H54 (cell line): ENCODE measurements around the gene USP26.
"Not testable (repeated sequence)": the region's sequence is repeated elsewhere in the genome, so short reads cannot be mapped to it uniquely, and the experiment has no call there.

ENCODE experiments used
- DNase-seq: peaks from one replicate; pipeline ENCODE4 v3.0.0; 2011; ENCODE audit warnings: low spot score, mixed read lengths; ENCODE audit not compliant: insufficient read length
- FAIRE-seq: peaks from 3 replicates; lab custom pipeline; 2011; peaks lifted over from hg19 to GRCh38; lab: Jason Lieb, UNC
- POLR2A ChIP-seq: IDR thresholded peaks from 2 replicates; pipeline ENCODE4 v1.6.1; 2011; ENCODE audit warnings: low read depth, mild to moderate bottlenecking, low read length

Gene USP26, protein sequence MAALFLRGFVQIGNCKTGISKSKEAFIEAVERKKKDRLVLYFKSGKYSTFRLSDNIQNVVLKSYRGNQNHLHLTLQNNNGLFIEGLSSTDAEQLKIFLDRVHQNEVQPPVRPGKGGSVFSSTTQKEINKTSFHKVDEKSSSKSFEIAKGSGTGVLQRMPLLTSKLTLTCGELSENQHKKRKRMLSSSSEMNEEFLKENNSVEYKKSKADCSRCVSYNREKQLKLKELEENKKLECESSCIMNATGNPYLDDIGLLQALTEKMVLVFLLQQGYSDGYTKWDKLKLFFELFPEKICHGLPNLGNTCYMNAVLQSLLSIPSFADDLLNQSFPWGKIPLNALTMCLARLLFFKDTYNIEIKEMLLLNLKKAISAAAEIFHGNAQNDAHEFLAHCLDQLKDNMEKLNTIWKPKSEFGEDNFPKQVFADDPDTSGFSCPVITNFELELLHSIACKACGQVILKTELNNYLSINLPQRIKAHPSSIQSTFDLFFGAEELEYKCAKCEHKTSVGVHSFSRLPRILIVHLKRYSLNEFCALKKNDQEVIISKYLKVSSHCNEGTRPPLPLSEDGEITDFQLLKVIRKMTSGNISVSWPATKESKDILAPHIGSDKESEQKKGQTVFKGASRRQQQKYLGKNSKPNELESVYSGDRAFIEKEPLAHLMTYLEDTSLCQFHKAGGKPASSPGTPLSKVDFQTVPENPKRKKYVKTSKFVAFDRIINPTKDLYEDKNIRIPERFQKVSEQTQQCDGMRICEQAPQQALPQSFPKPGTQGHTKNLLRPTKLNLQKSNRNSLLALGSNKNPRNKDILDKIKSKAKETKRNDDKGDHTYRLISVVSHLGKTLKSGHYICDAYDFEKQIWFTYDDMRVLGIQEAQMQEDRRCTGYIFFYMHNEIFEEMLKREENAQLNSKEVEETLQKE

DNA sequence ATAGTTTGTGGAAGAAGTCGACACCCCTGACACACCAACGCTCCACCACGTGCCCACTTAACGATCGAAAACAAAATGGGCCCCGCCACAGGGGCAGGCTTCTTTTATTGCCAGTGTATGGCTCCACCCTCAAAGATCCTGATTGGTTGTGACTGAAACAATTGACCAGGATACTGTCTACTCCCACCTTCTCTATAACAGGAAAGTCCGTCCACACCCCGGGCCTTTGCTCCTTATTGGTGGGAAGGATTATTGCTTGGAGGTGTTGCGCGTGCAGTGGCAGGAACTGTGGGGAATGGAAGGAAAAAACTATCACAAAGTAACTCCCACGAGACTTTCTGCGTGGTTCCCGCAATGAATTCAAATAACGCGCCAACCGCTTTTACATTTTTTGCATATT is at the start of gene USP26:
Gene USP26, minus strand, starts transcription at position 79 of the 400 bp plus-strand sequence. CDS start 68,889 bp downstream, outside the sequence.
- no peak for FAIRE-seq

DNA sequence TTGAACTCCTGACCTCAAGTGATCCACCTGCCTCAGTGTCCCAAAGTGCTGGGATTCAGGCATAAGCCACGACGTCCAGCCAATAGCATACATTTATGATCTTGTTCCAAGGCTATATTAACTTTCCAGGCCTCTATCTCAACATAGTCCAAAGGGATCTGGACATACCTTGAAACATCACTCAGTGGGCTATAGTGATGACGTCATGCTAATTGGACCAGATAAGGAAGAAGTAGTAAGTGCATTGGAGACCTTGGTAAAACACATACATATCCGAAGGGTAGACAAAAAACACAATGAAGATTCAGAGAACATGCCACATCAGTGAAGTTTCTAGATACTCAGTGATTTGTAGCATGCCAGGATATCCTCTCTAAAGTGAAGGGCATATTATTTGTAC is 37.4 kb upstream of the USP26 start:
- no peak for TF ChIP-seq POLR2A
- DNase-seq (no peak), FAIRE-seq (no peak)

More for the DNA sequence above, at the start of gene USP26:
- TF ChIP-seq POLR2A = no peak
- no peak for DNase-seq

DNA sequence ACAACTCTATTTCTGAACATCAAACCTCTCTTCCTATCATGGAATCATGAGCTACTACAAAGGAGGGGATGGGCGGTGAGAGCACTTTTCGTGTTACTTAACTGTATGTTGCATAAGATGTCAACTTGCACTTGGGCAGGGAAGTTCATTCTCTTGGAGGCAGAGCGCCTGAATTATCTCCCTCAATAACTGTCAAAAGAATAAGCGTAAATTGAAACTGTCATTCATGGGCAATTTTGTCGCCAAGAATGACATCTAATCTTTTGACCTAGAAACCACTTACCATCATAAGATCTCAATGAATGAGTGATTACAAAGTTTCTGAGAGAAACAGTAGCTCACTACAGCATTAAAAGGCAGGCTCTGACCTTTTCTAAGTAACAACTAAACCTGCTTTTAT is 23.5 kb upstream of the USP26 start:
- no peak for DNase-seq
- FAIRE-seq = no peak
- TF ChIP-seq POLR2A = no peak

DNA sequence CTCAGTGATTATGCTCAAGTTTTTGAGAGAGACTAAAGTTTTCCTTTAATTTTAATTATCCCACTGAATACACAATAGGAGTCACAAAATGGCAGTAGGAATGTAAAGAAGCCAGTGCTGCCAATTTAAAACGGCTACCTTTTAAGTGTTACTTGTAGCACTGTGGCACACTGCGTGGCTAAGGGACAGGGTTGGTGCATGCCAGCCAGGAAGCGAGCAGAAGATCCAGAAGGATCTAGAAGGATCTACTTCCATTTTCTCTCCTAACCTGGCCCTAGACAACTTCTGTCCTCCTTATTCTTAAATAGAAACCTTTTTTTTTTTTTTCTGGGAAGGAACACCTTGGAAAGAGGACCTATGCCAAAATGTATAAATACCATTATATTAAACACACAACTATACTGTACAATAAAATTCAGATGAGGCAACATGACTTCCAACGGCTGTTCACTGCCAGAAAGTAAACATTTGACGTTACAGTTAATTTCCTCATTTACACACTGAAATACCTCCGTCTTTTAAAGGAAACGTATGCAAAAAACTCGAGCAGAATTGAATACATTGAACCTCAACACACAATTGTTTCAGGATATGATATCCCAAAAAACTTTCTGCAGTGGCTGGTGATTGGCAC is 2.7 kb downstream of the USP26 start:
- DNase-seq (no peak), FAIRE-seq (no peak)
- TF ChIP-seq POLR2A = no peak

DNA sequence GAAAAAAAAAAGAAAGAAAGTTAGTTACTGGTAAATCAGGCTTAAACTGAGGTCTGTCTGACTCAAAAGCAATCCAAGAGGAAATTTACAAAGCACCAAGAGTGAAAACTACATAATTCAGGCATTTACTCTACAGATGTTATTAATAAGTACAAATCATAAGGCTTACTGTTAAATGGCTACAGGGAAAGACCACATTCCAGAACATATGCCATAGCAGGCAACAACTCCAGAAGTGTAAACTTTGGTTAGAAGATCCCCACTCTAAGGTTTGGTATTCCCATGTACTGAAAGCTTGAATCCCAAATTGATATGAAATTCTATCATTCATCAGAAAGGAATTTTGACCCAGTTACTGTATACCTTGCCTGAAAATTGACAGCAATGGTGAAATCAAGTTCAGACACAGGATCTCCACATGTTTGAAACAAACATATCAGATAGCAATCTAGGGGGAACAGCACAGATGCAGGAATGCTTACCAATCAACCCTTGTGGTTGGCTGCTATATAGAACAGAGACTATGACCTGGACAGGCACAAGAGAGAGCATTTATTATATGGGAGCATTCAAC is 6.6 kb downstream of the USP26 start:
- no peak for TF ChIP-seq POLR2A
- DNase-seq (no peak), FAIRE-seq (no peak)

DNA sequence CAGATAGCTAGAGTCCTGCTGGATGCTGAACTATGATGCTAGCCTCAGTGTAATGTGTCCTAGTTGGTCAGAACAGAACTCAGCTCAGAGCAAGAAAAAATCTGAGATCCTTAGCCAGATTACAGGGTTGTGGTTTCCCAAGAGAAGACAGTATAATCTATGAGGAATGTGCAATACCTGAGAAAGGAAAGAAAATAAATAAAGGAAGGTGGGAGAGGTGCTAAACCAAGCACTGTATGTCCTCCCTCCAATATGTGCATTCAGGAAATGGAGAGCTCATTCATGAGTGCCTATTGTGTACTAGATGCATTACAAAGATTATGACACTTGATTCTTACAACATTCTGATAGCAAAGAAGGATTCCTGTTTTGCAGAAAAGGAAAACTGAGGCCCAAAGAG is 7.5 kb downstream of the USP26 start:
- TF ChIP-seq POLR2A = no peak
- DNase-seq (no peak), FAIRE-seq (no peak)

DNA sequence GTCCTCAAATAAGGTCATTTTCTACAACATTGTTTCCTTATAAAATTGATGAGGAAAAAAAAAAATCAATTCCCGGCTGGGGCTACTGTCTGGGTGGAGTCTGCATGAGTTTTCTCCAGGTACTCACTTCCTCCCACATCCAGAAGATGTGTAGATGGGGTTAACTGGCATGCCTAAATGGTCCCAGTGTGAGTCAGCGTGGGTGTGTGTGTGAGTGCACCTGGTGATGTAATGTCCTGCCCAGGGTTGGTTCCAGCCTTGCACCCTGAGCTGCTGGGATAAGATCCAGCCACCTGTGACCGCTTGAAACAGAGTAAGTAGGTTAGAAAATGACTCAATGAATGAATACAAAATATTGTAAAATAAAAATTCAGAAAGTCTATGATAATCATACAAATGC is 11.1 kb downstream of the USP26 start:
- no peak for DNase-seq
- no peak for TF ChIP-seq POLR2A
- no peak for FAIRE-seq

DNA sequence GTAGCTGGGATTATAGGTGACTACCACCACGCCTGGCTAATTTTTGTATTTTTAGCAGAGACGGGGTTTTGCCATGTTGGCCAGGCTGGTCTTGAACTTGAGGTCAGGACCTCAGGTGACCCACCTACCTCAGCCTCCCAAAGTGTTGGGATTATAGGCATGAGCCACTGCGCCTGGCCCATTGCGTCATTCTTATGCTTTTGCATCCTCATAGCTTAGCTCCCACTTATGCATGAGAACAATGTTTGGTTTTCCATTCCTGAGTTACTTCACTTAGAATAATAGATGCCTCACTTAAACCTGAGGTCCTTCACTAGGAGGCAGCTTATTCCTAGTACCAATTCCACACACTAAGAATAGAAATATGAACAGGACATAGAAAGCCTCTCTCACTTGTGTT is 11.9 kb downstream of the USP26 start:
- not testable (repeated sequence) for DNase-seq, FAIRE-seq

DNA sequence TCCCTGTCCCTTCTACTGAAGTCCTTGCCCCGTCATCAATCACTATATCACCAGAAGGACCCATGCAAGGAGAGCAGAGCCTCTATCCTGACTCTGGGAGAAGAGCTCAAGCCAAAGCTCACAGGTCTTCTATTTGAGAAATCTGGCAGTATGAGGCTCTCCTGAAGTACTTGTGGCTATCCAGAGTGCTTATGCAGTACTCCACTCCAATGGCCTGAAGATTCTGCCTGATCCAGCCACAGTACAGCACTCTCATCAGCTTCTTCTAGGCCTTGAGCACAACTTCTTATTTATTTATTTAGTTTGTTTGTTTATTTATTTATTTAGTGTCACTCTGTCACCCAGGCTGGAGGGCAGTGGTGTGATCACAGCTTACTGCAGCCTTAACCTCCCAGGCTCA is 13.0 kb downstream of the USP26 start:
- TF ChIP-seq POLR2A = no peak
- FAIRE-seq = no peak
- DNase-seq = no peak

DNA sequence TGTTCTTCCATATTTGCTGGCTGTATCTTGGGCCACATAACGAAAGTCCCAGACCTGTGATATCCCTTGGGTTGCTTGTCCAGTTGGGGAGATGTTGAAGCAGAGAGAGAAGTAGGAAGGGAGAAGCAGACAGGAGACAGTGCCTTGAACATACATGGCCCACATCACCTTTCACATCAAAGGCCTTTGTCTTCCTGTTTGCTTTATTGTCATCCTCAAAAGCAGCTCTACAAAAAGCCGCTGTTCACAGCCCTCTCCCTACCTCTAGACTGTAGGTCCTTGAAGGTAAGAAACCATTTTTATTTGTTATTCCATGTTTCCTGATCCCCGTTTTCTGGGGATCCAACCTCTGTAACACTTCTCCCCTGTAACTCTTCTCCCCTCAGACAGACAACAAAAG is 14.9 kb downstream of the USP26 start:
- DNase-seq = no peak
- TF ChIP-seq POLR2A = no peak
- FAIRE-seq = no peak

DNA sequence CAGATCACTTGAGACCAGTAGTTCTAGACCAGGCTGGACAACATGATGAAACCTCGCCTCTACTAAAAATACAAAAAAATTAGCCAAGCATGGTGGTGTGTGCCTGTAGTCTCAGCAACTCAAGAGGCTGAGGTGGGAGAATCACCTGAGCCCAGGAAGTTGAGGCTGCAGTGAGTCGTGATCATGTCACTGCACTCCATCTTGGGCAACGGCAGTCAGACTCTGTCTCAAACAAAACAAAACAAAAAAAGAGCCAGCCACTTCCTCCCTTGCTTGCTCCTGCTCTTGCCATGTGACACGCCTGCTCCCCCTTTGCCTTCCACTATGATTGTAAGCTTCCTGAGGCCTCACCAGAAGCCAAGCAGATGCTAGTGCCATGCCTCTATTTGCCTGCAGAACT is 19.1 kb downstream of the USP26 start:
- DNase-seq, FAIRE-seq: not testable (repeated sequence)

DNA sequence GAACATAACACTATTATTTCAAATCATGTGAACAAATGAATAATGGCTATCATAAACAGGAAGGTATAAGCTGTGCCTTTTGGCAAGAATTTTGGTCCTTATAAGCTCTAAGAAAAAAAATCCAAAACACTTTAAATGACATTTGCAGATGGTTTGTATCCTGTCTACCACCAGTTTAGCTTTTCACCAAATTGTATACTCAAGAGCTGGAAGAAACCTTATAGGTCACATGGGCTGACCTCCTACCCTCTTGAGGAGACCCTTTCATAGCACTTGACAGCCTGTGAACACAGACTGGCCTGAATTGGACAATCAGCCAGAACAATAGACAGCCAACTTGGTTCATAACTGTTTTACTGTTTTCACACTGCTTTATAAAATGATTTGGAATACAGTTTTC is 24.3 kb downstream of the USP26 start:
- DNase-seq (no peak), FAIRE-seq (no peak)

DNA sequence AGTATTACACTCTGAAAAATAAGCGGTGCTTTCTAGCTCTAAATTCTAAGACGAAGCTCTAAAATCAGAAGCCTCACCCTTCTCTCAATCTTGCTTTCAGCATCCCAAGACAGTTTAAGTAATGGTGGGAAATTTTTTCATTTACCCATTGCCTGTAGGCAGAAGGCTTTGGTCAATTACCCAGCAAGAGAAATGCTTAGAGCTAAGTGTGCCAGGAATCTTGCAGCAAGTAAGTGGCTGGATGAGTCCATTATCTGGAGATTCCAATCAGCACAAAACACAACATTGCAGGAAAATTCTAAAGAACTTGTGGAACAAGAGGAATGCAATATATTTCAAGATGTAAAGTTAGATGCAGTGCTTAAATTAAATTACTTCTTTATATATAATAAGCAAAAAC is 28.4 kb downstream of the USP26 start:
- FAIRE-seq (no peak), DNase-seq (no peak)
- TF ChIP-seq POLR2A = no peak

More for the DNA sequence above, 24.3 kb downstream of the USP26 start:
- TF ChIP-seq POLR2A = no peak

DNA sequence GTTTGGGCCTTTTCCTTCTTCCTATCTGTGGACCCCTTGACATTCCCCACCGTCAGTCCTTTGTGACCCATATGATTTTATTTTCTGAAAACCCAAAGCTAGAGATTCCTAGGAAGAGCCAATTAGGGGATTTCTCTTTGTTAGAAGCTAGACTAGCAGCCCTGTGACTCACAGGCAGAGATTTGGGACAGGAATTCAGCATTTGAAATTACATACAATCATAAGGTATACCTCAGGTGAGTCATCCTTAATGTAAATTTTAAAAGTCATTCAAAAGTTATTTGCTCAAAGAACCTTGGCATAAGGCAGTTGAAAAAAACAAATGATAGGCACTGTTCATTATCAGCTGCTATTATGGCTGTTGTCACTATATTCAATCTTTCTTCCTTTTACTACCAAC is 40.6 kb downstream of the USP26 start:
- TF ChIP-seq POLR2A = no peak
- FAIRE-seq (no peak), DNase-seq (no peak)
